Measurements from ENCODE around the gene FIBP. TPM values are rescaled to one million over a fixed set of nuclear protein-coding genes. Genes with fewer than 3 reads are reported as not detected.

The FIBP gene
- polyA plus RNA-seq, 3 donors: 88.2 to 94.0 (median 92.2) TPM

GRCh38 chr11:65865550-65866172 lies 22.6 kb downstream of the FIBP start:
- DNase-seq (ENCODE audit: extremely low read depth in 1 of 11, low read depth in 9 of 11, low spot score in 4 of 11): no peak

DNA sequence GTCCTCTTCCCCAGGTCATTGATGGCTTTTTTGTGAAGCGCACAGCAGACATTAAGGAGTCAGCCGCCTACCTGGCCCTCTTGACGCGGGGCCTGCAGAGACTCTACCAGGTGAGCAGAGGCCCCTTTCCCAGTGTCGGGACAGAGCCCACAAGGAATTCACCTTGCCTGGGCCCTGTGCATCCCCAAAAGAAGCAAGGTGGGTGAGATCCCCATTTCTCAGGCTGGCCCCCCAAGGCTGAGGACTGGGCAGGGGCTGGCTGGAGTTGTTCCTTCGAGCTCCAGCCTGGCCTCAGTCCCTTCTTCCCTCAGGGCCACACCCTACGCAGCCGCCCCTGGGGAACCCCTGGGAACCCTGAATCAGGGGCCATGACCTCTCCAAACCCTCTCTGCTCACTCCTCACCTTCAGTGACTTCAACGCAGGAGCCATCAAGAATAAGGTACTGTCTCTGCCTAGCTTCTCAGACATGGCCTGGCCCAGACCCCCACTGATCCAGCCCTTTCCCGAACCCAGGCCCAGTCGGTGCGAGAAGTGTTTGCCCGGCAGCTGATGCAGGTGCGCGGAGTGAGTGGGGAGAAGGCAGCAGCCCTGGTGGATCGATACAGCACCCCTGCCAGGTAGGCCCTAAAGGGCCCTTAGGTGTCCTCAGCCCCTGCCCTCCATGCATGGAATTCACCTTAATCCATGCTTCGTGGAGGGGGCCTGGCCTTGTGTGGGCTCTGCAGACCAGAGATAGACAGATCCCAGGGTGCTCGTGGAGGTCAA lies 23.4 kb downstream of the FIBP start:
- no peak for DNase-seq (ENCODE audit: extremely low read depth in 1 of 11, low read depth in 9 of 11, low spot score in 4 of 11)

DNA sequence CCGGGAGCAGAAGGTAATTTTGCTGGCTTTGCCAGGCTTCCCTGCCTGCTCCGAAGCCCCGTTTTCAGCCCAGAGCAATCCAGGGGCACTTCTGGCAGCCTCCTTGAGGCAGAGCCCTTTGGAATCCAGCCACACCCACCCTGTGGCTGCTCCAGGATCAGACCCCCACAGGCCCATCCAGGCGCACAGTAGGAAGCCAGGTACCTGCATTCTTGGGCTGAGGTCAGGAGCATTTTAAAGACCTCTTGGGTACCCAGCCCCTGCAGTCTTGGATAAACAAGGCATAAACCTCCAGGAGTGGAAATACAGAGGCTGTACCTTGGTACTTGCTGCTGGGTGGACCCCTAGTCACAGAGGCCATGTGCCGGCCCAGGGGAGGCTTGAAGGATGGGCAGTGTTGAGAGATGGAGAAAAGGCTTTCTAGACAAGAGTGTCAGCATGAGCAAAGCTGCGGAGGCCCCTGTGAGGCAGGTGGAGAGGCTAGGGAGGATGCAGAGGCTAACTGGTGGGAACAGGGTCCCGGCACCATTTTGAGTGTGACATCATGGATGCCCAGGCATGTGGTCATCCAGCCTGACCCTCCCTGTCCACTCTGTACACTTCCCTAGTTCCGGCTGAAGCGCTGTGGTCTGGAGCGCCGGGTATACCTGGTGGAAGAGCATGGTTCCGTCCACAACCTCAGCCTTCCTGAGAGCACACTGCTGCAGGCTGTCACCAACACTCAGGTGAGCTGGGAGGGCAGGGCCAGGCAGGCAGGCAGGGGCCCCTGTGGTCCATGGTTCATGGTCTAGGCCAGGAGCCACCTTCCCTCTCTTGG lies 24.2 kb downstream of the FIBP start:
- no peak for DNase-seq (ENCODE audit: extremely low read depth in 1 of 11, low read depth in 9 of 11, low spot score in 4 of 11)

DNA sequence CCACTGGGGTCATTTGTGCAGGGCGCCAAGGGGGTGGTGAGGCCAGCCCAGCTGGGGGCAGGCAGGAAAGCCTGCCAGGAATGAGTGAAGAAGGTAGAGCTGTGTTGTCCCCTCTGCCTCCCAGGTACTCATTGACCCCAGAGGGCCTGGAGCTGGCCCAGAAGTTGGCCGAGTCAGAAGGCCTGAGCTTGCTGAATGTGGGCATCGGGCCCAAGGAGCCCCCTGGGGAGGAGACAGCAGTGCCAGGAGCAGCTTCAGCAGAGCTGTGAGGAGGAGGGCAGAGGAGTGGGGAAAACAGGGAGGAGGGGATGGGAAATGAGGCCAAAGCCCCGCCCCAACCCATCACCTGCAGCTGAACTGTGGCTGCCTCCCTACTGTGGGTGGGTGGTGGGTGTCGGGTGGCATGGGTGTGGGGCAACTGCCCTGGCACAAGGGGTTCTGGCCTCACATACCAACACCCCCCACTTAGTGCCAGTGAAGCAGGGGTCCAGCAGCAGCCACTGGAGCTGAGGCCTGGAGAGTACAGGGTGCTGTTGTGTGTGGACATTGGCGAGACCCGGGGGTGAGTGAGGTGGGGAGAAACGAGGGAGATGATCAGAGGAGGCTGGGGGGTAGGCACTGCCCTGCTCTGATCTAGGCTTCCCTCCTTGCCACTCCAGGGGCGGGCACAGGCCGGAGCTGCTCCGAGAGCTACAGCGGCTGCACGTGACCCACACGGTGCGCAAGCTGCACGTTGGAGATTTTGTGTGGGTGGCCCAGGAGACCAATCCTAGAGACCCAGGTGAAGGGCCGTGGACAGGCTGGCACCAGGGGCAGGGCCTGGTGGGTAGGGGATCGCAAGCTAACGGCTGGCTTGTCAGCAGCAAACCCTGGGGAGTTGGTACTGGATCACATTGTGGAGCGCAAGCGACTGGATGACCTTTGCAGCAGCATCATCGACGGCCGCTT lies 25.1 kb downstream of the FIBP start:
- no peak for DNase-seq (ENCODE audit: extremely low read depth in 1 of 11, low read depth in 9 of 11, low spot score in 4 of 11)

GRCh38 chr11:65862191-65862735 lies 26.0 kb downstream of the FIBP start:
- no peak for DNase-seq (ENCODE audit: extremely low read depth in 1 of 11, low read depth in 9 of 11, low spot score in 4 of 11)

DNA sequence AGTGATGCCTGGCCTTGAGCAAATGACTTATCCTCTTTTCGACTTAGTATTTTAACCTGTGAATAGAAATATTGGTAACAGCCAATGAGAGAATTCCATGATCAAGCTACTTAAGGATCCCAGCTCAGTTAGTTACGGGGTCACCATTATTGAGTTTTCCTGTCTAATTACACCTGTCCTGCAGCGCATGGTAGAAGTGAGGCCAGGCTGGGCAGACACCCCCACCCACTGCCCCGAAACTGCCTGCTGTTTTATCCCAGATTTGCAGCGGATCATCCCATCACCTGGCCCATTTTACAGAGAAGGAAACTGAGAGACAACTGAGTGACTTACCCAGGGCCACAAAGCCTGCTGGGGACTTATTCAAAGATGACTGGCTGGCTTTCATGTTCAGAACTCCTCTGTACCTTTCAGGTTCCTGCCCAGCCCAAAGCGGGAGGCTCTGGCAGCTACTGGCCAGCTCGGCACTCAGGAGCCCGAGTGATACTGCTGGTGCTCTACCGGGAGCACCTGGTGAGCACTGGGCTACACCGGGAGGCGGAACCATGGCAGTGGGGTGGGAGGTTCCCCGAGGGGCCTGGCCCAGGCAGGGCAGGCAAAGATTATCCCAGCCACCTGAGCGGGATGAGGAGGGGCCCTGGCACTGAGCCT lies 26.6 kb downstream of the FIBP start:
- no peak for DNase-seq (ENCODE audit: extremely low read depth in 1 of 11, low read depth in 9 of 11, low spot score in 4 of 11)

- no peak for DNase-seq (ENCODE audit: extremely low read depth in 1 of 11, low read depth in 9 of 11, low spot score in 4 of 11)
These were observed 27.1 kb downstream of the FIBP start for GRCh38 chr11:65861165-65861505.

DNA sequence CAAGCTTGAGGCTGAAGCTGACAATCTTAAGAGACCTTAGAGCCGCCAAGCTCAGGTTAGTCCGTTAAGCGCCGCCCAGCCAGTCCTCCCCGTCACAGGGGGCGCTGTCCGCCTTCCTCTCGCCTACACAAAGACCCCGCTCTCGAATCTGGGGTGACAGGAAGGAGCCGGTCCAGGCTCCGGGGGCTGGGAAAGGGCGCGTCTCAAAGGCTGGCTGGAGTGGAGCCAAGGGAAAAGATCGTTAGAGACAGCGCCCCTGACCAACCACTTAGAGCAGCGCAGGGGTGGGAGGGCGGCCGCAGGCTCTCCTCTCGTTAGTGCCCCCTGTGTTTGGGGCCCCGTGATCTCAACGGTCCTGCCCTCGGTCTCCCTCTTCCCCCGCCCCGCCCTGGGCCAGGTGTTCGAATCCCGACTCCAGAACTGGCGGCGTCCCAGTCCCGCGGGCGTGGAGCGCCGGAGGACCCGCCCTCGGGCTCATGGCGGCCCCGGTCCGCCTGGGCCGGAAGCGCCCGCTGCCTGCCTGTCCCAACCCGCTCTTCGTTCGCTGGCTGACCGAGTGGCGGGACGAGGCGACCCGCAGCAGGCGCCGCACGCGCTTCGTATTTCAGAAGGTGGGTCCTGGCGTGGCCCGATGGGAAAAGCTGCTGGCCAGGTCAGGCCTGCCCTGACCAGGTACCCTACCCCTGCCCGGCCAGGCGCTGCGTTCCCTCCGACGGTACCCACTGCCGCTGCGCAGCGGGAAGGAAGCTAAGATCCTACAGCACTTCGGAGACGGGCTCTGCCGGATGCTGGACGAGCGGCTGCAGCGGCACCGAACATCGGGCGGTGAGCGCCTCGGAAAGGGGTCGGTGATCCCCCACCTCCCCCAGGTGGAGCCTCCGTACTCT lies 27.8 kb downstream of the FIBP start, which contains the start of gene MUS81:
Gene MUS81, plus strand, starts transcription at position 156 of the 887 bp plus-strand sequence. Its CDS starts 321 bp downstream, at position 477.
- DNase-seq (ENCODE audit: extremely low read depth in 1 of 11, low read depth in 9 of 11, low spot score in 4 of 11): peak; percentile 88 to 98 (median 95)

DNA sequence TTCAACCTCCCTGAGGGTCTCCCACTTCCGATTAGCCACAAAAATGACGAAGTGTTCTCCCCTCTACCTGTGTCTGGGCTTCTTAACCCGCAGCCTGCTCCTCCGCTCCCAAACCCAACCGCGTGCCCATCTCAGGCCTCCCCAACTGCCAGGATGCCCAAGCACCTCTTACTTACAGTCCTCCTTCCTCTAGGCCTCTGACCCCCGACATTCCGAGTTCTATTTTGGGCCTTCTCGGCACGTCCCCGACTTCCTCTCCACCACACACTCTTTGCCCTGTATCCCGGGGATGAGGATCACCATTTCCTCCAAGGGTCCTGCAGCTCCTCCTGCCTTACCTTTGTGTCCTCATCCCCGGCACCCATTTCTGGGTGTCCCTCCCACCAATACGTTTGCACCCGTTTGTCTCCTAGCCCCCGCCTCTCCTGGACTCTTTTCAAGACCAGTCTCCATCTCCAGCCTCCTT lies 28.4 kb downstream of the FIBP start:
- no peak for DNase-seq (ENCODE audit: extremely low read depth in 1 of 11, low read depth in 9 of 11, low spot score in 4 of 11)

DNA sequence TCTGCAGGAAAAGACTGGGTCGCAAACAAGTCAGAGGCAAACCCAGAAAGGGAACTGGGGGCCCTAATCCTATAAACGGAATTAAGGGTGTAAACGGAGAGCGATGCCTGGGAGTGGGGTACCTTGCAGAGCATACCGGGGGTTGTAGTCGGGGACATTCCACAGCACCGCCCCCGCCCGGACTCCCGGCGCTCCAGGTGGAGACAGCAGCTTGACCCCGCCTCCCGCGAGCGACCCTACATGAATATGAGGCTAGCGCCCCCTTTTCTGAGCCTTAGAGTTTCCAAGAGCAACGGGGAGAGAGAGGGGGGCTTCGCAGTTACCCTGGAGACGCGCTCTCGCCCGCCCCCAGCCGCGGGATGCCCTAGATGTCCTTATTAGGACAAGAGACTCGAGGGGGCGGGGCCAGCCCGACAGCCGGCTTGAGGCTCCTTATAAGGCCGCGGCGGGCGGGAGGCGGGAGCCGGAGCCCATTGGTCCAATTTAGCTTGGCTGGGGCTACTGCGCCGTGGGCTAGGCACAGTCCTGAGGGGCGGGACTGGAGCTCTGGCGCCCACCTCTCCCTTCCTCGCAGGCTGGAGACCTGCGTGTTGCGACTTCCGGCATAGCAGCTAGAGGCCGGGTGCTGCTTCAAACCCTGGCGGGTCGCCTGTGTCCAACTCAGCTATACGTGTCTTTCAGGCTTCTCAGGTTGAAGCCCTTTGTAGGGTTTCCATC lies 29.0 kb downstream of the FIBP start:
- DNase-seq (ENCODE audit: extremely low read depth in 1 of 11, low read depth in 9 of 11, low spot score in 4 of 11): peak; percentile 86 to 98 (median 96)

DNA sequence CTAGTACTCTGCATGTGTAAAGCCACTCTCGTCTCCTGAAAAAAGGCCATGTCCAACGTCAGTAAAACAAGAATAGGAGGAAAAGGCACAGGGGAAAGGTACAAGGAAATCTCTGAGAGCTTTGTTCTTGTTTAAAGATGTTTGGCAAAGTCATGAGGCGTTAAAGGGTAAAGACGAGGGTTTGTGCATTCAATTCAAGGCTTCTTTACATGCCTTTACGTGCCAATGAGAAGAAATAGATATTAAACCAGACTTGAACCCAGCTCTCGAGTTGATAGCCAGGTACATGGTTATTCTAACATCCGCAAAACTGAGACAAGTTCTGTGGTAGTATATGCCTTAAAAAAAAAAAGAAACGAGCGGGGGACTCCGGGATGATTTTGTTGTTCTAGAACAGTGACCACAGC lies 29.6 kb downstream of the FIBP start:
- DNase-seq (ENCODE audit: extremely low read depth in 1 of 11, low read depth in 9 of 11, low spot score in 4 of 11): peak in 1 of 11 donors; percentile 30

DNA sequence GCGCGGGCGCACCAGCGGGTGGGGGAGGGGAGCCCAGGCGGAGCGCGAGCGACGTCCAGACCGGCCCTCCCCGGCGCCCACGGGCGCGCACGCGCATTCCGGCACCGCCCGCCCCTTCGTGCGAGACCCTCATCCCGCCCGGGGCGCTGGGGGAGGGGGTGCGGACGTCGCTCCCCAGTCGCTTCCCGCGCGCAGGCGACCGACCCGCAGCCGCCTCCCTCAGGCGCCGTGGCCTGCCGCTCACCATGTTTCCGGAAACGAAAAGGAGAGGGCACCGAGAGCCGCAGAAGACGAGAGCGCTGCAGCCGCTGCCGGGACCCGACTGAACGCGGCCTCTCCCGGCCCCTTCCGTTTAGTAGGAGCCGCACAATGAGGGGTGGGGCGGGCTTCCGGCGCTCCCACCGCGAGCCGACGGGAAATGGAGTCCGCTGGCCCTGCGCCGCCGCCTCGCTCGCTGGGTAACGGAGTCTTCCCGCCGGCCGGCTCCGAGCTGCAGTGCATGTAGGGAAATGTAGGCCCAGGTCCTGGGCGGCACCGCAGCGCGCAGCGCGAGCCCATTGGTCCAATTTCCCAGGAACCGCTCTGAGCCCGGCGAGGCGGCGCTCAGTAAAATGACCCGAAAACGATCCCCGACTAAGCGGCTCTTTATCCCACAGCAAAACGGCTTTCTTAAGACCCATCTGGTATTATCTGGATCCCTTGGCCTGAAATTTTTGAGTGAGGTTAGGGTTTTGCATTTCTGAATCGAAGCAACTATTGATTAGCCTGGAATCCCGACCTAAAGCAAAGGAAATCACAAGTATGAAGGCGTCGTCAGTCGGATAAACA lies 30.2 kb downstream of the FIBP start, which contains the start of gene CFL1:
Gene CFL1, minus strand, starts transcription at position 328 of the 828 bp plus-strand sequence. Its CDS starts 81 bp downstream, at position 247.
- peak; percentile 84 to 97 (median 95) for DNase-seq (ENCODE audit: extremely low read depth in 1 of 11, low read depth in 9 of 11, low spot score in 4 of 11)

- DNase-seq (ENCODE audit: extremely low read depth in 1 of 11, low read depth in 9 of 11, low spot score in 4 of 11): no peak
These were observed 30.8 kb downstream of the FIBP start for GRCh38 chr11:65857500-65857852.

DNA sequence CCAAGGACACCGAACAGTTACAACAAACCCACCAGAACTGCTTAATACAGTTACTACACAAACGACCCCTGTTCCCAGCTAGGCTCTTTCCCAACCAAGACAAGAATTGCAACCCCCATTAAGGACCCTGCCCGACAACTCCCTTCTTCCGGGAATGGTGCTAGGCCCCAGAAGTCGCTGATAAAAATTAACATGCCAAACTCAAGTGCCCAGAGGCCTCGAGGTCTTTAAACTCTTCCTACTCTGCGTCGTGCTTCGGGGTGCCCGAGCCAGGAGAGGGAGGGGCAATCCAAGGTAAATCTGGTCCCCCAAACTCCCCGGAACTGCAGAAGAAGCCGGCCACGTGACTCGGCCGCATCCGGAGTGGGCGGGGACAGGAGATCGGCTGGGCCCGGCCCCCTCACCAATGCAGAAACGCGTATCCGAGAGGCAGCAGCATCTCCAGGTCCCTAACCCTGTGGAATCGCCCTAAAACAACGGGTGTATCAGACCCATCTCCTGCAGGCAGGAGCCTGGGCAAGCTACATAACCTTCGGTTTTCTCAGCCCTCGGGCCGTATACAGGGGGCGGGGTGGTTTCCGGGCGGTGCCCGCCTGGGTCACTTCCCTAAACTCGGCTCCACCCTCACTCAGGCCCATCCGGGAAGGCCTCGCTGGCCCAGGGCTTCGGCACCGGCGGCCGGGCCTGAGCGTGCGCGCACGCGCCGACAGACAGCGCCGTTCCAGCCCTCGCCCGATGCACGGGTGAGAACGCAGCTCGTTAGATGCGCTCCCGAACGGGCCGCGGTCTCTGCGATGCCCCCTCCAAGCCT lies 31.4 kb downstream of the FIBP start:
- DNase-seq (ENCODE audit: extremely low read depth in 1 of 11, low read depth in 9 of 11, low spot score in 4 of 11): peak in 2 of 11 donors; percentile 39 to 43

DNA sequence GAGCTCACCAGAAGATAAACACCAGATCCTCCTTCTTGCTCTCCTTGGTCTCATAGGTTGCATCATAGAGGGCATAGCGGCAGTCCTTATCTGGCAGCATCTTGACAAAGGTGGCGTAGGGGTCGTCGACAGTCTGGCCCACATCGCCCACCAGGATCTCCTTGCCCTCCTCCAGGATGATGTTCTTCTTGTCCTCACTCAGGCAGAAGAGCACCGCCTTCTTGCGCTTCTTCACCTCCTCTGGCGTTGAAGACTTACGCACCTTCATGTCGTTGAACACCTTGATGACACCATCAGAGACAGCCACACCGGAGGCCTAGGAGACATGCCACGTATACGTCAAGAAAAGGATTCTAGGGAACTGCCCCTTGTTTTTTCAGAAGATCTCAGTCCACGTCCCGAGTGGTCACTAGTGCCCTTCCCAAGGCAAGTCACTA lies 32.3 kb downstream of the FIBP start:
- no peak for DNase-seq (ENCODE audit: extremely low read depth in 1 of 11, low read depth in 9 of 11, low spot score in 4 of 11)
